22Rv1 (cell line): ENCODE results near the gene ATP9A.

ENCODE experiments used
- CTCF ChIP-seq: fragments of 450-650 bp; IDR thresholded peaks from 2 replicates; pipeline ENCODE4 v1.5.1; 2017; ENCODE audit warnings: mild to moderate bottlenecking
- ZFX ChIP-seq: fragments of 450-650 bp; IDR thresholded peaks from 2 replicates; pipeline ENCODE4 v1.6.1; 2017; ENCODE audit warnings: antibody characterized with exemption, borderline replicate concordance

DNA sequence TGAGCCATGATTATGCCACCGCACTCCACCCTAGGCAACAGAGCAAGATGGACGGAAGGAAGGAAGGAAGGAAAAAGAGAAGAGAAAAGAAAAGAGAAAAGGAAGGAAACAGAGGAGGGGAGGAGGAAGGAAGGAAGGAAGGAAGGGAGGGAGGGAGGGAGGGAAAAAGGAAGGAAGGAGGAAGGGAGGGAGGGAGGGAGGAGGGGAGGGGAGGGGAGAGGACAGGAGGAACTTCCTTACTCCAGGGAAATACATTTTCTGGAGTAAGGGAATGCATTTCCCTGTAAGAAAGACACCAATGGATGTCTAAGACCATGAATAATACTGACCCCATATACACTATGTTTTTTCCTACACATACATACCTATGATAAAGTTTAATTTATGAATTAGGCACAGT lies 132.5 kb downstream of the ATP9A start:
- TF ChIP-seq CTCF (no peak), ZFX (no peak)
